T-helper 1 cell treated with Interleukin-12 subunit alpha and Interleukin-12 subunit beta and Interleukin-4 antibody, amounts not matched to agents 30 μg/mL and 1 μg/mL, for 36 hours (primary cell): Measurements from ENCODE around the gene UBALD1.
A peak's percentile ranks its signal among the peaks of the same experiment; 100 is the strongest.

Experiments used
- H3K27ac Mint-ChIP-seq: one replicate; pipeline ENCODE4 v1.8.0; 2021; ENCODE audit warnings: mild to moderate bottlenecking, mixed read lengths
- H3K27me3 Mint-ChIP-seq: one replicate; pipeline ENCODE4 v1.8.0; 2021; ENCODE audit warnings: low read depth, mixed read lengths
- H3K36me3 Mint-ChIP-seq: one replicate; pipeline ENCODE4 v1.8.0; 2021; ENCODE audit warnings: low read depth, mixed read lengths
- H3K4me1 Mint-ChIP-seq: one replicate; pipeline ENCODE4 v1.8.0; 2021; ENCODE audit warnings: low read depth, mixed read lengths
- H3K4me3 Mint-ChIP-seq: one replicate; pipeline ENCODE4 v1.8.0; 2021; ENCODE audit warnings: mild to moderate bottlenecking, moderate library complexity, mixed read lengths
- H3K9me3 Mint-ChIP-seq: one replicate; pipeline ENCODE4 v1.8.0; 2021; ENCODE audit warnings: mixed read lengths

Gene UBALD1

GRCh38 chr16:4633910-4634635 is 19.4 kb upstream of the UBALD1 start:
- Mint-ChIP-seq H3K36me3 (peaks cover 13% of the 10 kb centered on the region), H3K27ac (no peak overlapping the region), H3K9me3 (peaks cover 5% of the 10 kb centered on the region)

GRCh38 chr16:4631444-4631843 is 16.8 kb upstream of the UBALD1 start:
- peaks cover 13% of the 10 kb centered on the region for H3K36me3 Mint-ChIP-seq
- H3K4me1 Mint-ChIP-seq, result peaks cover 7% of the 10 kb centered on the region
- peaks cover 5% of the 10 kb centered on the region for H3K9me3 Mint-ChIP-seq
- H3K4me3 Mint-ChIP-seq, result no peak overlapping the region
- no peaks in the 10 kb centered on the region for H3K27me3 Mint-ChIP-seq
- H3K27ac Mint-ChIP-seq, result no peak overlapping the region

More at GRCh38 chr16:4633910-4634635, 19.4 kb upstream of the UBALD1 start:
- Mint-ChIP-seq H3K4me3 (no peak overlapping the region), H3K4me1 (no peaks in the 10 kb centered on the region), H3K27me3 (no peaks in the 10 kb centered on the region)

GRCh38 chr16:4628283-4628682 is 13.6 kb upstream of the UBALD1 start:
- Mint-ChIP-seq H3K36me3 (peaks cover 12% of the 10 kb centered on the region), H3K27ac (no peak overlapping the region)

GRCh38 chr16:4626396-4626795 is 11.7 kb upstream of the UBALD1 start:
- H3K27ac Mint-ChIP-seq, result peak overlapping the region; percentile 93
- peaks cover 5% of the 10 kb centered on the region for H3K9me3 Mint-ChIP-seq
- no peaks in the 10 kb centered on the region for H3K27me3 Mint-ChIP-seq
- peaks cover 24% of the 10 kb centered on the region for H3K4me1 Mint-ChIP-seq
- H3K4me3 Mint-ChIP-seq, result peak overlapping the region; percentile 96
- H3K36me3 Mint-ChIP-seq, result peaks cover 12% of the 10 kb centered on the region

More at GRCh38 chr16:4628283-4628682, 13.6 kb upstream of the UBALD1 start:
- no peaks in the 10 kb centered on the region for H3K27me3 Mint-ChIP-seq
- H3K9me3 Mint-ChIP-seq, result peaks cover 5% of the 10 kb centered on the region
- H3K4me3 Mint-ChIP-seq, result no peak overlapping the region
- peaks cover 24% of the 10 kb centered on the region for H3K4me1 Mint-ChIP-seq

- H3K27ac Mint-ChIP-seq, result peak overlapping the region; percentile 93
These were observed 11.0 kb upstream of the UBALD1 start for GRCh38 chr16:4625560-4626159.

GRCh38 chr16:4624827-4625559 is 10.3 kb upstream of the UBALD1 start:
- no peaks in the 10 kb centered on the region for H3K9me3 Mint-ChIP-seq
- H3K4me3 Mint-ChIP-seq, result peak overlapping the region; percentile 96
- H3K27ac Mint-ChIP-seq, result peak overlapping the region; percentile 93
- H3K4me1 Mint-ChIP-seq, result peaks cover 24% of the 10 kb centered on the region
- H3K36me3 Mint-ChIP-seq, result peaks cover 6% of the 10 kb centered on the region
- H3K27me3 Mint-ChIP-seq, result no peaks in the 10 kb centered on the region

More at GRCh38 chr16:4625560-4626159, 11.0 kb upstream of the UBALD1 start:
- Mint-ChIP-seq H3K4me1 (peaks cover 24% of the 10 kb centered on the region), H3K36me3 (peaks cover 6% of the 10 kb centered on the region), H3K9me3 (no peaks in the 10 kb centered on the region), H3K27me3 (no peaks in the 10 kb centered on the region), H3K4me3 (peak overlapping the region; percentile 96)

- Mint-ChIP-seq H3K27ac (peak within 1 kb of the TSS; percentile 99), H3K4me1 (peaks cover 24% of the 10 kb centered on the region), H3K4me3 (peak within 1 kb of the TSS; percentile 96), H3K27me3 (no peaks in the 10 kb centered on the region), H3K36me3 (peaks cover 6% of the 10 kb centered on the region), H3K9me3 (no peaks in the 10 kb centered on the region)
These were observed 9.5 kb upstream of the UBALD1 start, which contains the start of gene MGRN1 for GRCh38 chr16:4624015-4624826. Gene MGRN1, plus strand, starts transcription at chr16:4624826. Its CDS starts 135 bp downstream, at chr16:4624961.

- no peaks in the 10 kb centered on the region for H3K9me3 Mint-ChIP-seq
- H3K4me1 Mint-ChIP-seq, result peaks cover 24% of the 10 kb centered on the region
- peak overlapping the region; percentile 92 for H3K4me3 Mint-ChIP-seq
These were observed 8.9 kb upstream of the UBALD1 start for GRCh38 chr16:4623593-4623992.

GRCh38 chr16:4618645-4619418 is 4.1 kb upstream of the UBALD1 start:
- no peaks in the 10 kb centered on the region for H3K36me3 Mint-ChIP-seq
- H3K9me3 Mint-ChIP-seq, result no peaks in the 10 kb centered on the region
- no peak overlapping the region for H3K27ac Mint-ChIP-seq
- H3K4me1 Mint-ChIP-seq, result peaks cover 12% of the 10 kb centered on the region
- H3K27me3 Mint-ChIP-seq, result no peaks in the 10 kb centered on the region
- H3K4me3 Mint-ChIP-seq, result no peak overlapping the region

More at GRCh38 chr16:4623593-4623992, 8.9 kb upstream of the UBALD1 start:
- H3K27me3 Mint-ChIP-seq, result no peaks in the 10 kb centered on the region
- H3K27ac Mint-ChIP-seq, result peak overlapping the region; percentile 45
- H3K36me3 Mint-ChIP-seq, result peaks cover 6% of the 10 kb centered on the region

- no peaks in the 10 kb centered on the region for H3K27me3 Mint-ChIP-seq
- H3K27ac Mint-ChIP-seq, result peak overlapping the region; percentile 45
- no peak overlapping the region for H3K4me3 Mint-ChIP-seq
- peaks cover 12% of the 10 kb centered on the region for H3K4me1 Mint-ChIP-seq
- no peaks in the 10 kb centered on the region for H3K9me3 Mint-ChIP-seq
- no peaks in the 10 kb centered on the region for H3K36me3 Mint-ChIP-seq
These were observed 3.2 kb upstream of the UBALD1 start for GRCh38 chr16:4617880-4618279.

GRCh38 chr16:4616047-4616811 is 1.5 kb upstream of the UBALD1 start:
- H3K4me1 Mint-ChIP-seq, result peaks cover 13% of the 10 kb centered on the region
- H3K9me3 Mint-ChIP-seq, result no peaks in the 10 kb centered on the region
- H3K27ac Mint-ChIP-seq, result peak overlapping the region; percentile 99
- H3K4me3 Mint-ChIP-seq, result peak overlapping the region; percentile 97
- H3K36me3 Mint-ChIP-seq, result no peaks in the 10 kb centered on the region
- H3K27me3 Mint-ChIP-seq, result no peaks in the 10 kb centered on the region

GRCh38 chr16:4615384-4616046 is 827 bp upstream of the UBALD1 start:
- Mint-ChIP-seq H3K9me3 (no peaks in the 10 kb centered on the region), H3K27me3 (no peaks in the 10 kb centered on the region), H3K36me3 (no peaks in the 10 kb centered on the region), H3K4me1 (peaks cover 13% of the 10 kb centered on the region), H3K27ac (peak overlapping the region; percentile 97), H3K4me3 (peak overlapping the region; percentile 97)
